ENCODE measurements around the gene KIF14. TPM values are rescaled to one million over a fixed set of nuclear protein-coding genes. Genes with fewer than 3 reads are reported as not detected.

The KIF14 gene
- 7.8 to 12.8 TPM (median 11.5 TPM) in 5 replicates for total RNA-seq (2022; extraction: Qiagen RNA extraction)

DNA sequence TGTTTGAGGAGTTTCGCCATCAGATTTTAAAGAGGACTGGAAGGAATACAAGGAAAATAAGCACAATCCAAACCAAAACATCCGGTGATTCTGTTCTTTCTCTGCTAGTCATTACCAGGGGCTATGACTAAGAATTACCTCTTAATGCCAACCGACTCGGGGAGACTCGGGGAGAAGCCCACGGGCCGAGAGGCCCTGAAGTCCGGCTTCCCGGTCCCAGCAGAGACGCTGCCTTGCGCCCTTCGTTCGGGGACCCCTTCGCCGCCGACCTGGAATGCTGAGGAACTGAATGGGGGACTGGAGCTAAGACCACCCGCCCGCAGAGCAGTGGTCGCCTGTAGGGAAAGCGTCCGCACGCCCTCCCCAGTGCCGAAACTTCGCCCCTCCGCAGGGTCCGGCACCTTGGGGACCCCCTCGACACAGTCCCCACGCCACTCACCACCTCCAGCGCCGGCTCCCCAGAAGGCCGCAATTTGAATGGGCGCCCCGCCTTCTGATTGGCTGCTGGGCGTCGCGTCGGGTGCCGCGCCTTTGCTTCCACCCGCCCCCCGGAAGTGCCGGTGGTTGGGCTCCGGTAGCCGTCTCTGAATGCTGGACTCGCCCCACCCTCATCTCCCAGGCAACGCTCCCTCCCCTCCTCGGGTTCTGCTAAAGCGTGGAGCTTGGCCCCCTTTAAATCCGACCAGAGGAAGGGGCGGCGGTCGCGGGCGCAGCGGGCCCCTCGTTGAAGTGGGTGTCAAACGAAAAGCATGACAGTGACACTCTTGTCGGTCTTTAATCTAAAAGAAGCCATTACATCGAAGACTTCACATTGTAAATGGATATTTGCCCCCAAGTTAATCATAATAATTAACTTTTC, at the start of gene KIF14:
TSS of gene KIF14 (minus strand) at position 479 of the 859 bp plus-strand sequence. CDS start 2,028 bp downstream, outside the sequence.

GRCh38 chr1:200669314-200670241, 49.0 kb upstream of the KIF14 start, which contains the start of gene DDX59:
TSS of gene DDX59 (minus strand) at chr1:200669907. CDS start at chr1:200666740, 3,167 bp downstream.

Other genes with a start within 250 kb of the KIF14 start
- gene ZNF281, start 210.7 kb downstream of the KIF14 start, total RNA-seq (2022; extraction: Qiagen RNA extraction): 41.2 to 61.5 TPM (median 52.7 TPM) in 5 replicates
- gene DDX59, start 49.2 kb upstream of the KIF14 start, total RNA-seq (2022; extraction: Qiagen RNA extraction): 12.3 to 15.2 TPM (median 13.8 TPM) in 5 replicates
- gene CAMSAP2, start 118.1 kb upstream of the KIF14 start, total RNA-seq (2022; extraction: Qiagen RNA extraction): 17.0 to 26.2 TPM (median 22.5 TPM) in 5 replicates